ENCODE measurements around the gene SERINC5.

SERINC5 gene

GRCh38 chr5:80231693-80232092 lies 24.2 kb downstream of the SERINC5 start:
- no peak overlapping the region for H3K4me3 ChIP-seq (ENCODE audit: low read depth, low read length)
- DNase-seq (ENCODE audit: low read depth) = no peak

DNA sequence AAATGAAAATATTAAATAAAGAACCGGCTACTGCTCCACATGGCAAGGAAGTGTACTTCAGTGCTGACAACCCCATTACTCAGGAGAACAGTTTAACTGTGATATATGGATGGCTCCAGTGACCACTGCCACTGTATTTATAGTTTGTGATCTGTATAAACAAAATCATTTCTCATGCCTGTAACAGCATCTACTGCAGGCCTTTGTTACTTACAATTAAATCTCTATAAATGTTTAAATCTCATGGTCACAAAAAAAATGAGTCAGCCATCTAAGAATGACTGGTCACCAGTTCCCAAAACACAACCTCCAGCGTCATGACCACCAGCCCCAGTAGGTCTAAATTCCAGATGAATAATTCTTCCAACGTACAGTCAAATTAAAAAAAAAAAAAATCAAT lies 24.6 kb downstream of the SERINC5 start:
- H3K4me3 ChIP-seq (ENCODE audit: low read depth, low read length) = no peak overlapping the region
- no peak for DNase-seq (ENCODE audit: low read depth)

- no peak overlapping the region for H3K4me3 ChIP-seq (ENCODE audit: low read depth, low read length)
- DNase-seq (ENCODE audit: low read depth) = no peak
These were observed 25.4 kb downstream of the SERINC5 start for GRCh38 chr5:80230269-80230992.

DNA sequence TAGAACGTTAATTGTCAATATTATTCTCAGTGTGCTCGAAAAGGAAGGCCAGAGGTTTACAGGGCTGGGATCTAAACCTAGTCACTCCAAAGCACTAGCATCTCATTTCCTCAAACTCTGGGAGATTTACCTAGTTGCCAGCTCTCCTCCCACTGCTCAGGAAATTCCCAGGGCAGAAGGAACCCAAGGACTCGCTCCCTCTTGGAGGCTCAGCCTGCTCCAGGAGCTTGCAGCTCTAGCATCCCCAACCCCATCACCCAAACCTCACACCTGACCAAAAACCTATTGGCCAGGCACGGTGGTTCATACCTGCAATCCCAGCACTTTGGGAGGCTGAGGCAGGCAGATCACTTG lies 26.0 kb downstream of the SERINC5 start:
- DNase-seq (ENCODE audit: low read depth) = no peak
- H3K4me3 ChIP-seq (ENCODE audit: low read depth, low read length) = no peak overlapping the region

- H3K4me3 ChIP-seq (ENCODE audit: low read depth, low read length) = no peak overlapping the region
- no peak for DNase-seq (ENCODE audit: low read depth)
These were observed 27.8 kb downstream of the SERINC5 start for GRCh38 chr5:80227979-80228596.

GRCh38 chr5:80225934-80226326 lies 29.9 kb downstream of the SERINC5 start:
- DNase-seq (ENCODE audit: low read depth) = no peak
- H3K4me3 ChIP-seq (ENCODE audit: low read depth, low read length) = no peak overlapping the region

DNA sequence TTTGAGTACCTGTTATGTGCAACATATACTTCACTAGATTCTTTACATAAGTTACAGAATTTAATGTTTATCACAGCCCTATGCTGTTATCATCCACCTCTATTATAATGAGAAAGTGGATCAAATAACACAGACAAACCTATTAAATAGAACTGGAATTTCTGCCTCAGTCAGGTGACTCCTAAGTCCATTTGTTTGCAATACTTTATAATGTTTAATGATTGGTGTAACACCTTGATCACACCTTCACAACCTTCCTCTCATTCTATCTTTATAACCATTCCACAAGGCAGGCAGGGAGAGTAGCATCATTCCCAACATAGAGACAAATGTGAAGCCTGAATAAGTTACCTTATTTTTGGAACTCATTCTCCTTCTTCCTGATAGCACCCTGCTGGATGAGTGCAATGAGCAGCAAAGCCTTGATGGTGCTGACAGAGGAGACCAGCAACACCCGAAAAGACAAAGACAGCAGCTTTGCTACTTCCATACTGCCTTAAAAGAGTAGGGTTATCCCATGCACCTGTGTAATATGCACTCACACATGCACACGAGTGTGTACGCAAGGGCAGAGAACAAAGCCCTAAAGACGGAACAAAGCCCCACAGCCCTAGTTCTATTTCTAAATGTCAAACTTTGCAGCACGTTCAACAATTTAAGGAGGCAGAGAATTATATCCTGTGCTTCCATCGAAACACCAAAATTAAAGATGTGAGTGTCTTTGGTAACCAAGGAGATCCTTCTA lies 30.5 kb downstream of the SERINC5 start:
- DNase-seq (ENCODE audit: low read depth) = no peak
- H3K4me3 ChIP-seq (ENCODE audit: low read depth, low read length) = no peak overlapping the region

DNA sequence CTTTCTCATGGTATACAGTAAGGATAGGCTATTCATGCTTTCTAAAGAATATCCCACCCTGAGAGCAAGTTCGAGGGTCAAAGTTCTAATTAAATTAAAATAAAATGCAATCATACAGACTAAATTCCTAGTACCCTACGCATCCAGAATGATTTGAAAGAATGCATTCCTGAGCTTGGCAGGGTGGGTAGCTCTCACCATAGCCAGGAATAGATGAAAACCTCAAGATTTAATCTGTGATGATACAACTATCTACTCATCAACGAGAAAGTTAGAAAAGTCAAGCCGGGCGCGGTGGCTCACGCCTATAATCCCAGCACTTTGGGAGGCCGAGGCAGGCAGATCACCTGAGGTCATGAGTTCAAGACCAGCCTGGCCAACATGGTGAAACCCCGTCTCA lies 32.3 kb downstream of the SERINC5 start:
- no peak overlapping the region for H3K4me3 ChIP-seq (ENCODE audit: low read depth, low read length)
- no peak for DNase-seq (ENCODE audit: low read depth)

DNA sequence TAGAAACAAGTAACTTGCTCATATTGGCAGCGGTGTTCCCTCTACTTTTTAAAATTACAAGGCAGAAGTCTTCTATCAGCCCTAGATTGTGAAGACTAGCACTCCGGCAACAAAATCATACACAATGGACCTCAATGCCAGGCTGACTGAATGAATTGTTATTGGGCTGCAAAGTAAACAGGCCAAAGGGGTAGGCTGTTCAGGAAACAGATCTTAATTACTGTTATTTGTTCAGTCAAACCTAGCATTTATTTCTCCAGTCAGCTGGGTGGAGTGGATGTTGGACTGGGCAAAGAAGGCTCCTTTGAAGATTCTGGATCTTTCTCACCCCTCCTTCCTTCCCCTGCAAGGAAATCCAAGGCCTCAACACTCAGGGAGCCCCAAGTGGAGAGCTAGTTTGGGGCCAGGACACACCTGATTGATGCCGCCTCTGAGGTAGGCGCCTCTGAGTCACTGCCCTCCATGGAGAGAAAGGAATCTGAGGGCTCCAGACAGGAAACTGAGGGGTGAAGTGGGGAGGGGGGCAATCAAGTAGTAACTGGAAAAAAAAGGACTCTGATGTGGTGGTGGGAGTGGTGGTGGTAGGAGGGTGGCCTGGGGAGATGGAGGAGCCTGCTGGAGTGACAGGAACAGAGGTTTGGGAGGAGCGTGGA lies 35.5 kb downstream of the SERINC5 start:
- no peak overlapping the region for H3K4me3 ChIP-seq (ENCODE audit: low read depth, low read length)
- no peak for DNase-seq (ENCODE audit: low read depth)

DNA sequence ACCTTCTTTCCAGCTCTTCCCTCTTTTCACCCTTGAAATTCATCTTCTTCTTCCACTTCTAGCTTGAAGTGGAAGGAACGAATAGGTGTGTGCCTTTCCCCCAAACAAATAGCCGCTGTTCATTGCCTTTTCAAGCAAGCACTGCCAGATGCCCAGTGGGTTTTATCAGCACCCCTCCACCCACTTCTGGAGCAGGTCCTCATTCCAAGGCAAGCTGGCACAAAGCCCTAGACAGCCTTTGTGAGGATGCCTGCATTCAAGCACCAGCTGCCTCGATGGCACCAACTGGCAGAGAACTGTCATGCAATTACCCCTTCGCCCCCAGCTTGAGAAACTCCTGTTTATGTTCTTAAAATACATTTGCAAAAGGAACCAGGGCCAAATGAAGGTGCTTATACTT lies 36.5 kb downstream of the SERINC5 start:
- no peak overlapping the region for H3K4me3 ChIP-seq (ENCODE audit: low read depth, low read length)
- no peak for DNase-seq (ENCODE audit: low read depth)

- no peak overlapping the region for H3K4me3 ChIP-seq (ENCODE audit: low read depth, low read length)
- DNase-seq (ENCODE audit: low read depth) = no peak
These were observed 38.2 kb downstream of the SERINC5 start for GRCh38 chr5:80217667-80218066.

- DNase-seq (ENCODE audit: low read depth) = no peak
- H3K4me3 ChIP-seq (ENCODE audit: low read depth, low read length) = no peak overlapping the region
These were observed 38.9 kb downstream of the SERINC5 start for GRCh38 chr5:80216753-80217596.

DNA sequence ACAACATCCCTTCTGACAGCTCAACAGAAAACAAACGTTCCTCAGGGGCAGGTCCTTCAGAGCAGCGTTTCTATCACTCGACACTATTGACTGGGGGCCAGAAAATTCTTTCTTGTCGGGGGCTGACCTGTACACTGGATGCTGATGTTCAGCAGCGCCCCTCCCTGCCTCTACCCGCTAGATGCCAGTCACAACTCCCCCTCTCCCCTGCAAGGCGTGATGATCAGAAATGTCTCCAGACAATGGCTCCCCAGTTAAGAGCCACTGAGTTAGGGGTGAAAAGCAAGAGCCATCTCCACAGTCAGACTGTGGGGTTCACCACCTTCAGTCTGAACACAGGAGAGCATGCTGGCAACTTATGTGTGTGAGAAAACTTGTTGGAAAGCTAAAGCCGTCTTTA lies 39.8 kb downstream of the SERINC5 start:
- no peak for DNase-seq (ENCODE audit: low read depth)

DNA sequence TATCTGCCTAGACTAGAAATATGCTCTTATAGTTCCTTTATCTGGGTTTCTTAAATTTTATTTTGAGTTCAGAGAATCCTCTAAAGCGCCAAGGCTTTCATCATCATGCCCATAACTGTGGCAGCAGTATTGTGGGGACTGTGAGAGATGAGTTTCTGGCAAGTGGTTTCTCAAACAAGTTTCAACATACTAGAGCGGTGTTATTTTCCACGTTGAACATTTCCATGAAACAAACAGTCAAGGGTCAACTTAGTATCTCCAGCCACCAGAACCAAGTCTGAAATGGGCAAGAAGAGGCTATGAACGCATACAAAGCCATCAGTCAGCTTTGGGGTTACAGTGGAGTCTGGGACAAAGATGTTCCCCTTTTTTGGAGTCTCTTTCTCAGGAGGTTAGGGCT lies 40.3 kb downstream of the SERINC5 start:
- no peak for DNase-seq (ENCODE audit: low read depth)
- no peak overlapping the region for H3K4me3 ChIP-seq (ENCODE audit: low read depth, low read length)

More for the DNA sequence above, 39.8 kb downstream of the SERINC5 start:
- H3K4me3 ChIP-seq (ENCODE audit: low read depth, low read length) = no peak overlapping the region

- no peak for DNase-seq (ENCODE audit: low read depth)
- H3K4me3 ChIP-seq (ENCODE audit: low read depth, low read length) = no peak overlapping the region
These were observed 42.4 kb downstream of the SERINC5 start for GRCh38 chr5:80213466-80213865.

DNA sequence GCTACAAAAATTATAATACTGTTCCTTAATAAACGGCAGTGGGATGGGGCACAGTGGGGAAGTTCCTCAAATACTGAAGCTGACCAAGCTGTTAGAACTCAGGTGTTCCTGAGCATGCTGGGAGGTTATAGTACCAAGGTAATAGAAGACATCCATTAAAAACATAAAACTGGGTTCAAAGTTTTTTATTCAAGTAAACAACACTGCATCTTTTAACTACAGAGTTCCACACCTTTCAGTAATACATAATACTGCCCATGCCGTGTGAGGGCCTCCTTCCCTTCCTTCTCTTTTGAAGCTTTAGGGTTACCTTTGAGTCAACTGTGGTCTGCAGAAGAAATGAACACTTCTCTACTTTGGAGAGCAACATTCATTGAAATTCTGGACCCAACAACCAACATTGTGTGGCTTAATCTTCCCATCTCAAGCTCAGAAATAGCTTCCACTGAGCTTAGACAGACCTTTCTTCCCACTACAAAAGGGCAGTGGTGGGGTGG lies 43.6 kb downstream of the SERINC5 start:
- DNase-seq (ENCODE audit: low read depth) = no peak
- no peak overlapping the region for H3K4me3 ChIP-seq (ENCODE audit: low read depth, low read length)

- H3K4me3 ChIP-seq (ENCODE audit: low read depth, low read length) = no peak overlapping the region
- DNase-seq (ENCODE audit: low read depth) = no peak
These were observed 44.5 kb downstream of the SERINC5 start for GRCh38 chr5:80211327-80211726.

GRCh38 chr5:80210014-80210413 lies 45.8 kb downstream of the SERINC5 start:
- no peak overlapping the region for H3K4me3 ChIP-seq (ENCODE audit: low read depth, low read length)
- DNase-seq (ENCODE audit: low read depth) = no peak

DNA sequence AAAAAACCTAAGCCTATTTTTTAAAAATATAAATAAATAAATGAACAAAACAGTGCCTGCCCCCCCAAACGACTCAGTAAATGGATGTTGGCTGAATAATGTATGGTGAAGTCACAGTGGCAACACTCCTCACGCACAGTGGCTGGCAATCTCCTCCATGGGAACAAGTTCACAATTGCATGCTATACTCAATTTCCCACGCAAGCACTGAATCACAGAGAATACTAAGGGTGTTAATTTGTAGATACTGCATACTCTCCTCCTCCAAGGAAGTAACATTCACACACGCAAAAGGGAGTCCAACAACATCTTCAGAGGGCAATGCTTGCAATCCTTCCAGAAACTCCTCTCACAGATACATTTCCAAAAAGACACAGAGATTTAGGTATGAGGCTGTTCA lies 47.5 kb downstream of the SERINC5 start:
- no peak for DNase-seq (ENCODE audit: low read depth)
- H3K4me3 ChIP-seq (ENCODE audit: low read depth, low read length) = no peak overlapping the region

Measured in skeletal muscle cell (primary cell).